Stomach smooth muscle (tissue), 2 donors: Measurements from ENCODE around the gene RNF34.

Experiments used
- H3K27ac ChIP-seq: one replicate; pipeline ENCODE4 v1.7.0; 2013; ENCODE audit warnings: mild to moderate bottlenecking, low read length, inconsistent platforms
- H3K27me3 ChIP-seq, 2 donors: one replicate each; pipeline ENCODE4 v1.7.0; 2013; ENCODE audit warnings: low read length in 2 of 2; ENCODE audit not compliant: insufficient read depth in 2 of 2, control insufficient read depth in 1 of 2
- H3K36me3 ChIP-seq, 2 donors: one replicate each; pipeline ENCODE4 v1.7.0; 2013; ENCODE audit warnings: low read length in 2 of 2; ENCODE audit not compliant: control insufficient read depth in 2 of 2, insufficient read depth in 2 of 2
- H3K4me1 ChIP-seq: one replicate; pipeline ENCODE4 v1.7.0; 2013; ENCODE audit warnings: low read length; ENCODE audit not compliant: control insufficient read depth, insufficient read depth
- H3K4me3 ChIP-seq, 2 donors: one replicate each; pipeline ENCODE4 v1.7.0; 2013; ENCODE audit warnings: low read length in 2 of 2
- H3K9ac ChIP-seq, 2 donors: one replicate each; pipeline ENCODE4 v1.7.0; 2013; ENCODE audit warnings: low read length in 2 of 2, mild to moderate bottlenecking in 1 of 2
- H3K9me3 ChIP-seq, 2 donors: one replicate each; pipeline ENCODE4 v1.7.0; 2013; ENCODE audit warnings: low read length in 2 of 2; ENCODE audit not compliant: control insufficient read depth in 2 of 2
- donor health status: healthy.
- donor health status: Pancreatic carcinoma.

The RNF34 gene

GRCh38 chr12:121399391-121400331, at the start of gene RNF34:
Gene RNF34, plus strand, starts transcription at chr12:121400118. Its CDS starts 95 bp downstream, at chr12:121400213.
- H3K9ac ChIP-seq: peak within 1 kb of the TSS; percentile 65 to 86
- H3K9me3 ChIP-seq: no peaks in the 10 kb centered on the region
- H3K4me1 ChIP-seq: peaks cover 17% of the 10 kb centered on the region
- no peaks in the 10 kb centered on the region for H3K36me3 ChIP-seq
- peak within 1 kb of the TSS; percentile 79 for H3K27ac ChIP-seq
- H3K27me3 ChIP-seq: no peaks in the 10 kb centered on the region
- peak within 1 kb of the TSS; percentile 92 to 95 for H3K4me3 ChIP-seq

- peaks cover 9% of the 10 kb centered on the region for H3K4me1 ChIP-seq
- H3K27ac ChIP-seq: peak within 1 kb of the TSS; percentile 76
- no peaks in the 10 kb centered on the region for H3K27me3 ChIP-seq
- H3K4me3 ChIP-seq: peak within 1 kb of the TSS; percentile 86 to 99
- peak within 1 kb of the TSS; percentile 94 to 95 for H3K9ac ChIP-seq
- no peaks in the 10 kb centered on the region for H3K9me3 ChIP-seq
- no peaks in the 10 kb centered on the region for H3K36me3 ChIP-seq
Measured at GRCh38 chr12:121351820-121352681, 47.9 kb upstream of the RNF34 start, which contains the start of gene ANAPC5. Gene ANAPC5, minus strand, starts transcription at chr12:121352411. Its CDS starts 71 bp downstream, at chr12:121352340.

GRCh38 chr12:121352682-121353018, 47.3 kb upstream of the RNF34 start:
- Histone ChIP-seq H3K4me3 (peak overlapping the region; percentile 86 to 99), H3K4me1 (peaks cover 9% of the 10 kb centered on the region), H3K9me3 (no peaks in the 10 kb centered on the region), H3K27ac (peak overlapping the region; percentile 76), H3K9ac (peak overlapping the region; percentile 47 to 64), H3K36me3 (no peaks in the 10 kb centered on the region), H3K27me3 (no peaks in the 10 kb centered on the region)

- Histone ChIP-seq H3K4me1 (peaks cover 9% of the 10 kb centered on the region), H3K27ac (no peak overlapping the region), H3K4me3 (no peak overlapping the region), H3K36me3 (no peaks in the 10 kb centered on the region), H3K9me3 (no peaks in the 10 kb centered on the region), H3K9ac (no peak overlapping the region), H3K27me3 (no peaks in the 10 kb centered on the region)
Measured at GRCh38 chr12:121355818-121356217, 44.1 kb upstream of the RNF34 start.

- Histone ChIP-seq H3K36me3 (no peaks in the 10 kb centered on the region), H3K27ac (no peak overlapping the region), H3K9ac (no peak overlapping the region), H3K9me3 (no peaks in the 10 kb centered on the region), H3K4me1 (peaks cover 3% of the 10 kb centered on the region), H3K27me3 (no peaks in the 10 kb centered on the region), H3K4me3 (no peak overlapping the region)
Measured at GRCh38 chr12:121356657-121357056, 43.3 kb upstream of the RNF34 start.

GRCh38 chr12:121357331-121357730, 42.6 kb upstream of the RNF34 start:
- no peak overlapping the region for H3K27ac ChIP-seq
- H3K4me1 ChIP-seq: no peaks in the 10 kb centered on the region

GRCh38 chr12:121358073-121358472, 41.8 kb upstream of the RNF34 start:
- no peak overlapping the region for H3K4me3 ChIP-seq
- no peaks in the 10 kb centered on the region for H3K36me3 ChIP-seq
- H3K4me1 ChIP-seq: no peaks in the 10 kb centered on the region
- no peaks in the 10 kb centered on the region for H3K27me3 ChIP-seq
- H3K27ac ChIP-seq: no peak overlapping the region
- H3K9me3 ChIP-seq: no peaks in the 10 kb centered on the region
- no peak overlapping the region for H3K9ac ChIP-seq

More at GRCh38 chr12:121357331-121357730, 42.6 kb upstream of the RNF34 start:
- H3K36me3 ChIP-seq: no peaks in the 10 kb centered on the region
- no peaks in the 10 kb centered on the region for H3K9me3 ChIP-seq
- no peak overlapping the region for H3K4me3 ChIP-seq
- H3K27me3 ChIP-seq: no peaks in the 10 kb centered on the region
- no peak overlapping the region for H3K9ac ChIP-seq

GRCh38 chr12:121364683-121365121, 35.2 kb upstream of the RNF34 start:
- no peaks in the 10 kb centered on the region for H3K9me3 ChIP-seq
- no peak overlapping the region for H3K4me3 ChIP-seq
- no peaks in the 10 kb centered on the region for H3K4me1 ChIP-seq
- no peaks in the 10 kb centered on the region for H3K36me3 ChIP-seq
- H3K9ac ChIP-seq: no peak overlapping the region
- no peak overlapping the region for H3K27ac ChIP-seq
- no peaks in the 10 kb centered on the region for H3K27me3 ChIP-seq

- Histone ChIP-seq H3K36me3 (no peaks in the 10 kb centered on the region), H3K27ac (no peak overlapping the region), H3K9me3 (no peaks in the 10 kb centered on the region), H3K9ac (no peak overlapping the region), H3K27me3 (no peaks in the 10 kb centered on the region), H3K4me3 (no peak overlapping the region), H3K4me1 (no peaks in the 10 kb centered on the region)
Measured at GRCh38 chr12:121365416-121366062, 34.4 kb upstream of the RNF34 start.

- Histone ChIP-seq H3K27ac (no peak overlapping the region), H3K9me3 (no peaks in the 10 kb centered on the region), H3K36me3 (no peaks in the 10 kb centered on the region), H3K4me1 (no peaks in the 10 kb centered on the region), H3K27me3 (no peaks in the 10 kb centered on the region), H3K4me3 (no peak overlapping the region), H3K9ac (no peak overlapping the region)
Measured at GRCh38 chr12:121366063-121366459, 33.9 kb upstream of the RNF34 start.
